Skin of body (tissue), 2 donors: ENCODE data around the gene NOD1. TPM values are rescaled to one million over a fixed set of nuclear protein-coding genes. Genes with fewer than 3 reads are reported as not detected.
"Not testable (repeated sequence)": the region's sequence is repeated elsewhere in the genome, so short reads cannot be mapped to it uniquely, and the experiment has no call there.

Source experiments
- DNase-seq: peaks from one replicate; lab custom pipeline; 2025; lab: John Stamatoyannopoulos, UW
- total RNA-seq: library from RNA; depleted of rRNA; stranded (reverse); fragments of >200 nt; gene quantifications from one replicate; pipeline ENCODE4 v1.2.3, GENCODE V29; 2014

The NOD1 gene
- total RNA-seq, 1 donor from 2014 or later: 12.8 TPM

GRCh38 chr7:30504301-30505173, 26.0 kb upstream of the NOD1 start, which contains the start of gene GGCT:
Gene GGCT (minus strand): TSS chr7:30504829. CDS start chr7:30504709, 120 bp downstream.
- DNase-seq: peak; percentile 96

GRCh38 chr7:30503274-30504212, 25.0 kb upstream of the NOD1 start:
- no peak for DNase-seq

- DNase-seq: no peak
Observed at GRCh38 chr7:30502470-30503251, 24.1 kb upstream of the NOD1 start.

- no peak for DNase-seq
Observed at GRCh38 chr7:30501264-30501663, 22.7 kb upstream of the NOD1 start.

- DNase-seq: no peak
Observed at GRCh38 chr7:30493228-30493627, 14.6 kb upstream of the NOD1 start.

GRCh38 chr7:30491417-30491816, 12.8 kb upstream of the NOD1 start:
- no peak for DNase-seq

- DNase-seq: no peak
Observed at GRCh38 chr7:30487371-30487770, 8.8 kb upstream of the NOD1 start.

GRCh38 chr7:30485667-30486066, 7.1 kb upstream of the NOD1 start:
- no peak for DNase-seq

GRCh38 chr7:30481416-30481815, 2.8 kb upstream of the NOD1 start:
- DNase-seq: not testable (repeated sequence)

- DNase-seq: peak; percentile 36
Observed at GRCh38 chr7:30479202-30480120, 877 bp upstream of the NOD1 start.

- DNase-seq: peak; percentile 88
Observed at GRCh38 chr7:30476459-30477145, 2.0 kb downstream of the NOD1 start.

- DNase-seq: no peak
Observed at GRCh38 chr7:30475580-30475979, 3.0 kb downstream of the NOD1 start.

- peak; percentile 80 for DNase-seq
Observed at GRCh38 chr7:30474893-30475292, 3.7 kb downstream of the NOD1 start.

- DNase-seq: no peak
Observed at GRCh38 chr7:30474485-30474884, 4.1 kb downstream of the NOD1 start.

- DNase-seq: no peak
Observed at GRCh38 chr7:30473903-30474302, 4.7 kb downstream of the NOD1 start.

- peak; percentile 68 for DNase-seq
Observed at GRCh38 chr7:30472784-30473775, 5.5 kb downstream of the NOD1 start.

- DNase-seq: no peak
Observed at GRCh38 chr7:30472081-30472783, 6.4 kb downstream of the NOD1 start.

GRCh38 chr7:30471205-30471604, 7.4 kb downstream of the NOD1 start:
- DNase-seq: no peak
